ENCODE data around the gene ZNF862. TPM values are rescaled to one million over a fixed set of nuclear protein-coding genes. Genes with fewer than 3 reads are reported as not detected.

ZNF862 gene
- total and polyA plus RNA-seq, 2 of the 13 experiments (the other 11 are each of a cell fraction or from before 2014, with no cell fraction given) = 0.89 to 2.0 TPM

GRCh38 chr7:149838992-149839408 lies 825 bp downstream of the ZNF862 start:
- 14% methylated on average over 6 of the region's 6 CpGs for WGBS (ENCODE audit: low lambda C conversion rate)
- in situ Hi-C loops (cut with HindIII; ENCODE audit: extremely low pct_ligation_motif_present, low pct_unique_long_range_greater_than_20kb) (no loop called here), intact Hi-C loops (cut with micrococcal nuclease; ENCODE audit: unreplicated experiment) (loop anchor here (2.0 kb wide), 1 partner anchor 34 kb away; the partner anchor contains the start of gene ATP6V0E2)
- peaks cover 15% of the 10 kb centered on the region for H3K4me1 ChIP-seq (ENCODE audit: insufficient read depth, low read length)
- FAIRE-seq (no peak), DNase-seq (ENCODE audit: low spot score) (no peak), ATAC-seq (no peak)
- peak overlapping the region; percentile 62 for H3K9ac ChIP-seq (ENCODE audit: insufficient read depth, low read depth, low read length)
- H3K9me3 ChIP-seq (ENCODE audit: low read length) = no peaks in the 10 kb centered on the region
- 0 out of 5 replicates have a peak, but pooled peaks cover 0 to 4% of the 10 kb centered on the region in 2 experiments for H3K27me3 ChIP-seq (ENCODE audit: control insufficient read depth in 1 of 2, insufficient read depth in 2 of 2, low read length in 2 of 2)
- H4K20me1 ChIP-seq (ENCODE audit: insufficient read depth, low read length) = no peaks in the 10 kb centered on the region
- POLR2A ChIA-PET = interaction anchor here (1.1 to 1.6 kb wide), 3 partner anchors 10 to 25 kb away, joined by 3 to 9 read pairs (median 4); no protein-coding TSS in a partner anchor
- CTCF ChIA-PET (ENCODE audit: low intra/inter-chr PET ratio, low total read pairs) = no interaction called here
- H3K36me3 ChIP-seq (replicated peaks in 1 of 2; ENCODE audit: control insufficient read depth in 1 of 2, insufficient read depth in 2 of 2, low read length in 2 of 2) = no peaks in the 10 kb centered on the region
- no TSS peak for BruUV-seq (replicated peaks)
- peak overlapping the region; percentile 59 for H3K27ac ChIP-seq (ENCODE audit: extremely low read length, insufficient read depth, low read length)
- H3K79me2 ChIP-seq (ENCODE audit: insufficient read depth, low read length) = peaks cover 2% of the 10 kb centered on the region
- peak overlapping the region; percentile 68 to 95 (median 73) for H3K4me3 ChIP-seq (replicated peaks in 1 of 3; ENCODE audit: insufficient read depth in 1 of 3, low read depth in 2 of 3, low read length in 3 of 3)
- no peak overlapping the region for H2AFZ ChIP-seq (ENCODE audit: low read length)
- peak overlapping the region; percentile 64 for H3K4me2 ChIP-seq (ENCODE audit: low read depth, low read length)
- TF ChIP-seq HNF4A (CRISPR knock-in tag; IDR thresholded peaks at IDR 0.05) = no peak
- no peak for TF ChIP-seq CCAR2 (optimal IDR thresholded peaks at IDR 0.05; ENCODE audit: low read depth, low read length)
- TF ChIP-seq RBM22 (optimal IDR thresholded peaks at IDR 0.05; ENCODE audit: low read length) = no peak
- no peak for TF ChIP-seq ZNF234 (CRISPR knock-in tag; conservative IDR thresholded peaks at IDR 0.05)
- TF ChIP-seq THAP9 (CRISPR knock-in tag; IDR thresholded peaks at IDR 0.05; ENCODE audit: borderline replicate concordance) = no peak
- no peak for TF ChIP-seq SCMH1 (CRISPR knock-in tag; IDR thresholded peaks at IDR 0.05; ENCODE audit: borderline replicate concordance)
- TF ChIP-seq MAFF (IDR thresholded peaks at IDR 0.05; ENCODE audit: low read depth, low read length) = no peak
- TF ChIP-seq ATF4 (CRISPR knock-in tag; IDR thresholded peaks at IDR 0.05) = 0 out of 4 replicates have a peak, but pooled peaks of 1 of the 2 experiments have one; percentile 8
- no peak for TF ChIP-seq NR2F2 (IDR thresholded peaks at IDR 0.05; ENCODE audit: borderline replicate concordance, low read depth)
- no peak for TF ChIP-seq MAF1 (CRISPR knock-in tag; IDR thresholded peaks at IDR 0.05; ENCODE audit: borderline replicate concordance)
- no peak for TF ChIP-seq GPBP1L1 (CRISPR knock-in tag; IDR thresholded peaks at IDR 0.05)
- TF ChIP-seq KDM5B (CRISPR knock-in tag; IDR thresholded peaks at IDR 0.05; ENCODE audit: borderline replicate concordance) = no peak
- TF ChIP-seq, protein P1, sequence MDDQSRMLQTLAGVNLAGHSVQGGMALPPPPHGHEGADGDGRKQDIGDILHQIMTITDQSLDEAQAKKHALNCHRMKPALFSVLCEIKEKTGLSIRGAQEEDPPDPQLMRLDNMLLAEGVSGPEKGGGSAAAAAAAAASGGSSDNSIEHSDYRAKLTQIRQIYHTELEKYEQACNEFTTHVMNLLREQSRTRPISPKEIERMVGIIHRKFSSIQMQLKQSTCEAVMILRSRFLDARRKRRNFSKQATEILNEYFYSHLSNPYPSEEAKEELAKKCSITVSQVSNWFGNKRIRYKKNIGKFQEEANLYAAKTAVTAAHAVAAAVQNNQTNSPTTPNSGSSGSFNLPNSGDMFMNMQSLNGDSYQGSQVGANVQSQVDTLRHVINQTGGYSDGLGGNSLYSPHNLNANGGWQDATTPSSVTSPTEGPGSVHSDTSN (CRISPR knock-in tag; IDR thresholded peaks at IDR 0.05; ENCODE audit: borderline replicate concordance) = no peak
- TF ChIP-seq MXD4 (CRISPR knock-in tag; IDR thresholded peaks at IDR 0.05) = no peak
- no peak for TF ChIP-seq REL (CRISPR knock-in tag; conservative IDR thresholded peaks at IDR 0.05)
- TF ChIP-seq TBL1XR1 (IDR thresholded peaks at IDR 0.05; ENCODE audit: borderline replicate concordance, low read length, partially characterized antibody) = no peak
- TF ChIP-seq ZNF557 (CRISPR knock-in tag; IDR thresholded peaks at IDR 0.05) = no peak
- TF ChIP-seq ZNF556 (CRISPR knock-in tag; IDR thresholded peaks at IDR 0.05; ENCODE audit: borderline replicate concordance) = no peak
- peak; percentile 32; the same call in 1 of the 2 replicates for TF ChIP-seq ZNF761 (CRISPR knock-in tag; conservative IDR thresholded peaks at IDR 0.05)
